B cell (primary cell): ENCODE measurements around the gene GALNT7. TPM values are rescaled to one million over a fixed set of nuclear protein-coding genes. Genes with fewer than 3 reads are reported as not detected.

Source experiments
- ATAC-seq: fragments of 200-7000 bp; cut with Tn5 transposase; one replicate; pipeline ENCODE4 v1.10.0; 2021; ENCODE audit warnings: low read depth, mild to moderate bottlenecking, moderate number of reproducible peaks, moderate library complexity
- CTCF ChIA-PET: fragments of 350-600 bp; sonication (Branson Sonifier 250); formaldehyde crosslinking; loops from one replicate; lab custom pipeline; 2021; ENCODE audit warnings: antibody characterized with exemption, inconsistent platforms; lab: Charles Lee
- POLR2A ChIA-PET: fragments of 350-600 bp; sonication (Branson Sonifier 250); formaldehyde crosslinking; loops from one replicate; lab custom pipeline; 2021; ENCODE audit warnings: antibody characterized with exemption; lab: Charles Lee
- DNase-seq: peaks from one replicate; pipeline ENCODE4 v3.0.0; 2013
- H2AFZ ChIP-seq: 2 replicates; pipeline ENCODE4 v1.6.1; 2012; ENCODE audit warnings: mild to moderate bottlenecking, low read depth, low read length; ENCODE audit not compliant: insufficient read depth, poor library complexity, severe bottlenecking
- H3K27ac ChIP-seq, 2 donors: 1 replicate in 1 of 2; 2 replicates in 1 of 2; pipeline ENCODE4 v1.5.1; 2012 to 2013; ENCODE audit warnings: low read length in 2 of 2, mild to moderate bottlenecking in 2 of 2, moderate library complexity in 1 of 2
- H3K27me3 ChIP-seq, 4 experiments: fragments of 200-600 bp in 1 of 4; sonication (generic) in 1 of 4; replicated peaks in 1 of 4; 1 replicate in 2 of 4; 2 replicates in 2 of 4; pipeline versions ENCODE4 v1.6.1 to v1.7.0; 2013 to 2016; ENCODE audit warnings: low read length in 3 of 4, mild to moderate bottlenecking in 2 of 4, mixed read lengths in 1 of 4, moderate library complexity in 1 of 4; ENCODE audit not compliant: insufficient read depth in 4 of 4, control insufficient read depth in 3 of 4; ENCODE audit errors: control extremely low read depth in 1 of 4
- H3K36me3 ChIP-seq, 2 experiments: replicated peaks in 1 of 2; 1 replicate in 1 of 2; 2 replicates in 1 of 2; pipeline versions ENCODE4 v1.6.1 to v1.7.1; 2013; ENCODE audit warnings: low read length in 1 of 2; ENCODE audit not compliant: insufficient read depth in 2 of 2, control insufficient read depth in 1 of 2; ENCODE audit errors: control extremely low read depth in 1 of 2, extremely low read depth in 1 of 2
- H3K4me1 ChIP-seq, 2 donors: fragments of 200-600 bp in 1 of 2; sonication (generic) in 1 of 2; 1 replicate in 1 of 2; 2 replicates in 1 of 2; pipeline versions ENCODE4 v1.5.1 to v1.6.1; 2013 to 2017; ENCODE audit warnings: low read length in 2 of 2; ENCODE audit not compliant: control insufficient read depth in 2 of 2, insufficient read depth in 2 of 2
- H3K4me2 ChIP-seq: replicated peaks from 2 replicates; pipeline ENCODE3; 2012; ENCODE audit warnings: mild to moderate bottlenecking, low read depth, low read length; ENCODE audit not compliant: poor library complexity, severe bottlenecking
- H3K4me3 ChIP-seq, 5 experiments: fragments of 200-600 bp in 1 of 5; sonication (generic) in 1 of 5; 1 replicate in 3 of 5; 2 replicates in 2 of 5; pipeline versions ENCODE4 v1.5.1 to v1.7.0; 2011 to 2016; ENCODE audit warnings: low read length in 4 of 5, mild to moderate bottlenecking in 4 of 5, low read depth in 2 of 5, control low read depth in 1 of 5, moderate library complexity in 1 of 5; ENCODE audit not compliant: insufficient read depth in 1 of 5; ENCODE audit errors: control extremely low read depth in 1 of 5, extremely low read depth in 1 of 5
- H3K79me2 ChIP-seq: fragments of 200-600 bp; sonication (generic); one replicate; pipeline ENCODE4 v1.6.0; 2016; ENCODE audit warnings: low read length; ENCODE audit not compliant: control insufficient read depth, insufficient read depth
- H3K9ac ChIP-seq: fragments of 200-600 bp; sonication (generic); 2 replicates; pipeline ENCODE4 v1.6.1; 2017; ENCODE audit warnings: mild to moderate bottlenecking, low read length, moderate library complexity
- H3K9me3 ChIP-seq, 3 donors: one replicate each; pipeline versions ENCODE4 v1.6.1 to v1.7.1; 2013; ENCODE audit warnings: low read length in 2 of 3; ENCODE audit not compliant: control insufficient read depth in 2 of 3, insufficient read depth in 1 of 3; ENCODE audit errors: control extremely low read depth in 1 of 3
- H4K20me1 ChIP-seq: 2 replicates; pipeline ENCODE4 v1.6.0; 2012; ENCODE audit warnings: mild to moderate bottlenecking, low read length; ENCODE audit not compliant: insufficient read depth, control insufficient read depth, poor library complexity, severe bottlenecking
- H3K27ac Mint-ChIP-seq: one replicate; pipeline ENCODE4 v1.8.0; 2021; ENCODE audit warnings: mixed read lengths
- H3K27me3 Mint-ChIP-seq: one replicate; pipeline ENCODE4 v1.8.0; 2021; ENCODE audit warnings: mixed read lengths
- H3K4me1 Mint-ChIP-seq: one replicate; pipeline ENCODE4 v1.8.0; 2021; ENCODE audit warnings: mixed read lengths
- H3K4me3 Mint-ChIP-seq: one replicate; pipeline ENCODE4 v1.8.0; 2021; ENCODE audit warnings: mixed read lengths
- H3K9me3 Mint-ChIP-seq: one replicate; pipeline ENCODE4 v1.8.0; 2022; ENCODE audit warnings: mixed read lengths; ENCODE audit not compliant: insufficient read depth
- EZH2 ChIP-seq: IDR thresholded peaks from 2 replicates; pipeline ENCODE4 v1.6.1; 2012; ENCODE audit warnings: borderline replicate concordance, low read depth, mild to moderate bottlenecking, moderate library complexity, low read length; ENCODE audit not compliant: insufficient read depth, poor library complexity, severe bottlenecking
- WGBS: methylation state at CpG from one replicate; pipeline ENCODE4 v1.1.5; 2013; ENCODE audit warnings: missing lambda C conversion rate; ENCODE audit not compliant: insufficient coverage; 5-methylcytosine and 5-hydroxymethylcytosine counted together
- intact Hi-C: fragments of 100-400 bp; cut with micrococcal nuclease; formaldehyde crosslinking; loops from one replicate; pipeline ENCODE4 v1.10.0; 2022
- polyA plus RNA-seq: library from polyadenylated mRNA; depleted of rRNA; stranded (reverse); fragments of >200 nt; gene quantifications from 2 replicates; pipeline ENCODE4 v1.2.3, GENCODE V29; 2012
- total RNA-seq, 2 donors: library from RNA; stranded (reverse); fragments of 120-200 nt in 1 of 2; gene quantifications; 1 replicate in 1 of 2; 2 replicates in 1 of 2; pipeline versions ENCODE4 v1.2.3 to v1.2.4, GENCODE V29; 2013 to 2022
- TF ChIP-seq, protein P1 (sequence below): fragments of 200-600 bp; IDR thresholded peaks from one replicate; pipeline ENCODE4 v1.8.0; 2022; ENCODE audit warnings: antibody characterized with exemption, mild to moderate bottlenecking

GALNT7 gene
- total and polyA plus RNA-seq, 2 donors (not counting 1 experiment from before 2014, with no cell fraction given) = 5.8 to 23.7 TPM

DNA sequence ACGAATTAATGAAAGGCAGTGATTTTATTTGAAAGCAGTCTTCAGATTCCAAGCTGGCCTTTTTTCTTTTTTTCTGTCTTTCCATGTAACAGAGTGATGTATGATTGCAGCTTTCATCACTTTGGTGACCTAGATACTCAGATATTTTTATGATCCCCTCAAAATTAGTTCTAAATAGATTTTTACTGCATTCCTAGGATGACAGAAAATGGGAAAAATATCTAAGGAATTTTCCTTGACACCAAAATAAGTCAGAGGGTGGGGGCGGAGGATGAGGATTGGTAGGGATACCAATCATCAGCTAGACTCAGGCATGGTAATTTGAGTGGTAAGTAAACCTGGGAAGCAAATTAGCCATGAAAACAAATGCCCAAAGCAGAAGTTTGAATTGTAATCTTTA lies 177.5 kb downstream of the GALNT7 start:
- Histone ChIP-seq H3K4me1 (peaks cover 0 to 4% of the 10 kb centered on the region in 2 donors), H4K20me1 (no peaks in the 10 kb centered on the region), H3K79me2 (no peaks in the 10 kb centered on the region), H3K27me3 (no peaks in the 10 kb centered on the region), H3K27ac (no peak overlapping the region), H3K36me3 (no peaks in the 10 kb centered on the region), H3K4me3 (no peak overlapping the region), H2AFZ (no peak overlapping the region), H3K9me3 (no peaks in the 10 kb centered on the region), H3K9ac (no peak overlapping the region), H3K4me2 (peak overlapping the region; percentile 27)
- Mint-ChIP-seq H3K27ac (no peak overlapping the region), H3K4me1 (peaks cover 6% of the 10 kb centered on the region), H3K9me3 (no peaks in the 10 kb centered on the region), H3K27me3 (no peaks in the 10 kb centered on the region), H3K4me3 (no peak overlapping the region)
- DNase-seq (no peak), ATAC-seq (no peak)
- ChIA-PET POLR2A (no interaction called here), CTCF (interaction anchor here (1.0 to 1.3 kb wide), 2 partner anchors 12 to 27 kb away, joined by 3 to 5 read pairs; no protein-coding TSS in a partner anchor)
- TF ChIP-seq EZH2 = no peak
- TF ChIP-seq, protein P1, sequence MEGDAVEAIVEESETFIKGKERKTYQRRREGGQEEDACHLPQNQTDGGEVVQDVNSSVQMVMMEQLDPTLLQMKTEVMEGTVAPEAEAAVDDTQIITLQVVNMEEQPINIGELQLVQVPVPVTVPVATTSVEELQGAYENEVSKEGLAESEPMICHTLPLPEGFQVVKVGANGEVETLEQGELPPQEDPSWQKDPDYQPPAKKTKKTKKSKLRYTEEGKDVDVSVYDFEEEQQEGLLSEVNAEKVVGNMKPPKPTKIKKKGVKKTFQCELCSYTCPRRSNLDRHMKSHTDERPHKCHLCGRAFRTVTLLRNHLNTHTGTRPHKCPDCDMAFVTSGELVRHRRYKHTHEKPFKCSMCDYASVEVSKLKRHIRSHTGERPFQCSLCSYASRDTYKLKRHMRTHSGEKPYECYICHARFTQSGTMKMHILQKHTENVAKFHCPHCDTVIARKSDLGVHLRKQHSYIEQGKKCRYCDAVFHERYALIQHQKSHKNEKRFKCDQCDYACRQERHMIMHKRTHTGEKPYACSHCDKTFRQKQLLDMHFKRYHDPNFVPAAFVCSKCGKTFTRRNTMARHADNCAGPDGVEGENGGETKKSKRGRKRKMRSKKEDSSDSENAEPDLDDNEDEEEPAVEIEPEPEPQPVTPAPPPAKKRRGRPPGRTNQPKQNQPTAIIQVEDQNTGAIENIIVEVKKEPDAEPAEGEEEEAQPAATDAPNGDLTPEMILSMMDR = no peak
- intact Hi-C loops = no loop called here
- no CpG with 5 or more reads among the region's 2 CpGs for WGBS

DNA sequence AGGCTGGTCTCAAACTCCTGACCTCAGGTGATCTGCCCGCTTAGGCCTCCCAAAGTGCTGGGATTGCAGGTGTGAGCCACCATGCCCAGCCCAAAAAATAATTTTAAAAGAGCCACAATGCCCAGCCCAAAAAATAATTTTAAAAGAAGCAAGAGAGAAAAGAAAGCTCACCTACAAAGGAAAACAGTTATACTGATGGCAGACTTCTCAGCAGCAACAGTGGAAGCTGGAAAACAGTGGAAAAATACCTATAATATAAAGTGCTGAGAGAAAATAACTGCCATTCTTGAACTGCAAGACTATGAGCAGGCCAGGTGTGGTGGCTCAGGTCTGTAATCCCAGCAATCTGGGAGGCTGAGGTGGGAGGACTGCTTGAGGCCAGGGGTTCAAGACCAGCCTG lies 178.9 kb downstream of the GALNT7 start:
- H3K27me3 Mint-ChIP-seq = no peaks in the 10 kb centered on the region
- Histone ChIP-seq H3K9ac (no peak overlapping the region), H4K20me1 (no peaks in the 10 kb centered on the region), H3K79me2 (no peaks in the 10 kb centered on the region), H3K4me1 (peaks cover 0 to 4% of the 10 kb centered on the region in 2 donors), H3K4me3 (no peak overlapping the region), H3K27ac (no peak overlapping the region), H3K9me3 (no peaks in the 10 kb centered on the region), H3K27me3 (no peaks in the 10 kb centered on the region), H2AFZ (no peak overlapping the region), H3K4me2 (no peak overlapping the region), H3K36me3 (no peaks in the 10 kb centered on the region)
- H3K4me3 Mint-ChIP-seq = no peak overlapping the region
- TF ChIP-seq EZH2 = no peak
- TF ChIP-seq, protein P1 = no peak
- intact Hi-C loops = no loop called here
- no CpG with 5 or more reads among the region's 1 CpG for WGBS
- no peak overlapping the region for H3K27ac Mint-ChIP-seq
- H3K9me3 Mint-ChIP-seq = no peaks in the 10 kb centered on the region
- ATAC-seq (no peak), DNase-seq (no peak)
- POLR2A ChIA-PET = no interaction called here
- CTCF ChIA-PET = no interaction called here
- peaks cover 6% of the 10 kb centered on the region for H3K4me1 Mint-ChIP-seq
